HepG2 (cell line): ENCODE results near the gene LRIG1. TPM values are rescaled to one million over a fixed set of nuclear protein-coding genes. Genes with fewer than 3 reads are reported as not detected.

Source experiments
- ATAC-seq: fragments of 200-7000 bp; cut with Tn5 transposase; 3 replicates; pipeline ENCODE4 v1.9.1; 2020; ENCODE audit warnings: mild to moderate bottlenecking, moderate library complexity
- BruUV-seq: library from RNA; stranded (reverse); fragments of 400-500 nt; replicated peaks from 2 replicates; lab custom pipeline; 2021; lab: Mats Ljungman, UMichigan
- CTCF ChIA-PET: fragments of 300-600 bp; formaldehyde crosslinking; extraction: SDS; loops from one replicate; lab custom pipeline; 2021; ENCODE audit warnings: low total read pairs, inconsistent platforms, low intra/inter-chr PET ratio; lab: Yijun Ruan, JAX
- POLR2A ChIA-PET: fragments of 350-600 bp; sonication (Branson Sonifier 250); formaldehyde crosslinking; loops from one replicate; lab custom pipeline; 2020; ENCODE audit warnings: antibody characterized with exemption, inconsistent platforms; lab: Yijun Ruan, JAX
- DNase-seq: peaks from one replicate; pipeline ENCODE4 v3.0.0-alpha.2; 2015; ENCODE audit warnings: low spot score
- FAIRE-seq: peaks from 3 replicates; lab custom pipeline; 2011; peaks lifted over from hg19 to GRCh38; lab: Jason Lieb, UNC
- H2AFZ ChIP-seq: one replicate; pipeline ENCODE4 v1.6.1; 2011; ENCODE audit warnings: low read length, inconsistent platforms
- H3K27ac ChIP-seq: fragments of 300-600 bp; 3 replicates; pipeline ENCODE4 v1.8.0; 2011; ENCODE audit warnings: mixed run types, mild to moderate bottlenecking, mixed read lengths, low read length, inconsistent platforms; ENCODE audit not compliant: insufficient read depth; ENCODE audit errors: extremely low read length
- H3K27me3 ChIP-seq, 2 experiments: fragments of 200-600 bp in 1 of 2; 2 replicates in 1 of 2; 3 replicates in 1 of 2; pipeline versions ENCODE4 v1.6.0 to v1.8.0; 2011; ENCODE audit warnings: low read length in 2 of 2, mild to moderate bottlenecking in 2 of 2, moderate library complexity in 2 of 2, inconsistent platforms in 1 of 2; ENCODE audit not compliant: insufficient read depth in 2 of 2, control insufficient read depth in 1 of 2
- H3K36me3 ChIP-seq, 2 experiments: fragments of 200-600 bp in 1 of 2; replicated peaks in 1 of 2; 2 replicates in 1 of 2; 3 replicates in 1 of 2; pipeline versions ENCODE4 v1.5.1 to v1.8.0; 2011; ENCODE audit warnings: low read length in 2 of 2, inconsistent platforms in 1 of 2; ENCODE audit not compliant: insufficient read depth in 2 of 2, control insufficient read depth in 1 of 2
- H3K4me1 ChIP-seq: 2 replicates; pipeline ENCODE4 v1.5.1; 2012; ENCODE audit warnings: low read length, inconsistent platforms; ENCODE audit not compliant: insufficient read depth
- H3K4me2 ChIP-seq: 2 replicates; pipeline ENCODE4 v1.6.0; 2011; ENCODE audit warnings: low read depth, low read length, inconsistent platforms
- H3K4me3 ChIP-seq, 3 experiments: fragments of 200-600 bp in 1 of 3; sonication (generic), shearing (Covaris generic) in 1 of 3; replicated peaks in 1 of 3; 2 replicates each; pipeline ENCODE4 v1.5.1; 2011 to 2016; ENCODE audit warnings: low read length in 3 of 3, inconsistent platforms in 2 of 3, low read depth in 2 of 3, mild to moderate bottlenecking in 2 of 3, control low read depth in 1 of 3, mixed read lengths in 1 of 3; ENCODE audit not compliant: insufficient read depth in 1 of 3
- H3K79me2 ChIP-seq: one replicate; pipeline ENCODE4 v1.6.1; 2011; ENCODE audit warnings: low read length, inconsistent platforms; ENCODE audit not compliant: insufficient read depth
- H3K9ac ChIP-seq: 2 replicates; pipeline ENCODE4 v1.6.0; 2011; ENCODE audit warnings: mild to moderate bottlenecking, low read depth, low read length, inconsistent platforms; ENCODE audit not compliant: insufficient read depth
- H3K9me3 ChIP-seq: 2 replicates; pipeline ENCODE4 v1.5.1; 2012; ENCODE audit warnings: mild to moderate bottlenecking, low read length
- H4K20me1 ChIP-seq: 2 replicates; pipeline ENCODE4 v1.6.0; 2011; ENCODE audit warnings: inconsistent platforms, mild to moderate bottlenecking, low read length, moderate library complexity; ENCODE audit not compliant: insufficient read depth
- GMEB2 ChIP-seq: IDR thresholded peaks from 2 replicates; pipeline ENCODE4 v1.6.1; 2016; ENCODE audit warnings: missing biosample characterization, missing genetic modification reagents, low read depth
- KDM1A ChIP-seq: IDR thresholded peaks from 2 replicates; pipeline ENCODE4 v1.6.1; 2016; ENCODE audit warnings: missing compliant biosample characterization
- PLRG1 ChIP-seq: fragments of 450-650 bp; conservative IDR thresholded peaks from 2 replicates; pipeline ENCODE4 v1.6.1; 2016
- POGZ ChIP-seq: sonication (generic); formaldehyde crosslinking; IDR thresholded peaks from 2 replicates; pipeline ENCODE4 v1.4.0; 2020; ENCODE audit warnings: mild to moderate bottlenecking, missing genetic modification reagents
- TCF7L2 ChIP-seq: IDR thresholded peaks from 2 replicates; pipeline ENCODE4 v1.6.1; 2011; ENCODE audit warnings: mild to moderate bottlenecking, low read depth, low read length, moderate library complexity
- ZBTB33 ChIP-seq: sonication (generic); formaldehyde crosslinking; IDR thresholded peaks from 2 replicates; pipeline ENCODE4 v1.4.0; 2020; ENCODE audit warnings: missing genetic modification reagents
- ZBTB4 ChIP-seq: sonication (generic); formaldehyde crosslinking; IDR thresholded peaks from 2 replicates; pipeline ENCODE4 v1.4.0; 2020; ENCODE audit warnings: missing genetic modification reagents, mild to moderate bottlenecking, borderline replicate concordance
- ZFP91 ChIP-seq: sonication (generic); formaldehyde crosslinking; IDR thresholded peaks from 2 replicates; pipeline ENCODE4 v1.9.0; 2022; ENCODE audit warnings: missing genetic modification reagents, mild to moderate bottlenecking, borderline replicate concordance
- ZNF121 ChIP-seq: sonication (generic); formaldehyde crosslinking; IDR thresholded peaks from 2 replicates; pipeline ENCODE4 v1.5.0; 2020; ENCODE audit warnings: mild to moderate bottlenecking, missing genetic modification reagents
- ZNF687 ChIP-seq: sonication (generic); formaldehyde crosslinking; IDR thresholded peaks from 2 replicates; pipeline ENCODE4 v1.5.1; 2020; ENCODE audit warnings: mild to moderate bottlenecking, missing genetic modification reagents, moderate library complexity
- WGBS: methylation state at CpG from one replicate; pipeline ENCODE4 v1.1.6; 2017; ENCODE audit warnings: low lambda C conversion rate; 5-methylcytosine and 5-hydroxymethylcytosine counted together
- in situ Hi-C: cut with HindIII; loops from 2 replicates; pipeline ENCODE4 v1.10.0; 2017; ENCODE audit warnings: low pct_unique_long_range_greater_than_20kb; ENCODE audit not compliant: extremely low pct_ligation_motif_present
- intact Hi-C: fragments of 100-400 bp; cut with micrococcal nuclease; formaldehyde crosslinking; loops from one replicate; pipeline ENCODE4 v1.10.0; 2022; ENCODE audit not compliant: unreplicated experiment
- polyA plus RNA-seq, 8 experiments: library from polyadenylated mRNA; depleted of rRNA in 3 of 8; stranded (reverse) in 7 of 8; unstranded in 1 of 8; fragments of >200 nt; fragmentation: Illumina TruSeq in 4 of 8; extraction: Trizol in 4 of 8; gene quantifications; 2 replicates each; pipeline versions ENCODE4 v1.2.1 to v1.2.3, GENCODE V29; 2011 to 2016; ENCODE audit warnings: low read depth in 4 of 8, missing spikeins in 1 of 8, mixed read lengths in 1 of 8; ENCODE audit not compliant: insufficient read depth in 1 of 8
- total RNA-seq, 5 experiments: library from RNA; depleted of rRNA; stranded (reverse); fragments of >200 nt; fragmentation: Illumina TruSeq; extraction: Trizol; gene quantifications; 2 replicates each; pipeline ENCODE4 v1.2.3, GENCODE V29; 2016; ENCODE audit warnings: low read depth in 1 of 5

LRIG1 gene
- total and polyA plus RNA-seq, 2 of the 13 experiments (the other 11 are each of a cell fraction or from before 2014, with no cell fraction given): 17.8 to 24.8 TPM

DNA sequence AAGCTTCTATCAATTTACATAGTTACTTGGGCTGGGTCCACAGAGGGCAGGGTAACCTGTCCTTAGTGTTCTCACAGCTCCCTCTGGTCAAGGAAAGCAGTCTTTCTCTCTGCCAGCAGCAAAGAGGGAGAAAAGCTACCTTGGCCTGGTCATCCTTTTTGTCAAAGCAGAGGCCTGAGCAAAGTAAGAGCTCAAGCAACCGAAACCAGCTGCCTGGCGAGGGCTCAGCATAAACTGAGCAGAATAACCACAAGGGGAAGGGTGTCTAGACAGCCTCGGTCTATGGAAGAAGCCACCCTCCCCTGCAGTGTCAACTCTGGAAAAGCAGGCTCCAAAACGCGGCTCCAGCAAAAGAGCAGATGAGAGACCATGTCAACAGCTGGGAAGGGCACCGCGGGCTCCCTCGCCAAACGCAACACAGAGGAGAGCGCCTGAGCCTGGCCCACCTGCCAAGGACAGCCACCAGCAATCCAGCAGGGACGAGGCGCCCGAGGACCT, 17.4 kb downstream of the LRIG1 start:
- WGBS: 74% methylated on average over 5 of the region's 13 CpGs
- peaks cover 86% of the 10 kb centered on the region for H3K79me2 ChIP-seq
- FAIRE-seq: no peak
- peak overlapping the region; percentile 32 for H3K9ac ChIP-seq
- DNase-seq: no peak
- H3K9me3 ChIP-seq: no peaks in the 10 kb centered on the region
- no peak overlapping the region; a peak in 1 of 6 replicates for H3K4me3 ChIP-seq
- H3K36me3 ChIP-seq: no peaks in the 10 kb centered on the region
- CTCF ChIA-PET: no interaction called here
- H3K4me2 ChIP-seq: 0 out of 2 replicates have a peak overlapping the region, but pooled peaks have one; percentile 15
- peak overlapping the region; percentile 99 for H3K27ac ChIP-seq
- ATAC-seq: peak; percentile 7; the same call in 1 of the 3 replicates
- BruUV-seq: no TSS peak
- no peaks in the 10 kb centered on the region for H3K27me3 ChIP-seq
- POLR2A ChIA-PET: interaction anchor here (0.9 to 4.1 kb wide), 5 partner anchors 8 to 20 kb away, joined by 3 to 26 read pairs (median 7); no protein-coding TSS in a partner anchor
- H2AFZ ChIP-seq: no peak overlapping the region
- intact Hi-C loops (loop anchor here (5.0 kb wide), 1 partner anchor 76 kb away; no protein-coding TSS in a partner anchor), in situ Hi-C loops (no loop called here)
- peaks cover 90% of the 10 kb centered on the region for H3K4me1 ChIP-seq
- H4K20me1 ChIP-seq: no peaks in the 10 kb centered on the region
- peak; percentile 68 for TF ChIP-seq ZNF687
- no peak for TF ChIP-seq TCF7L2
- TF ChIP-seq ZFP91 (CRISPR knock-in tag): peak; percentile 34; the same call in 1 of the 2 replicates
- no peak for TF ChIP-seq GMEB2
- peak; percentile 33; the same call in 1 of the 2 replicates for TF ChIP-seq ZBTB4 (CRISPR knock-in tag)
- TF ChIP-seq ZBTB33 (CRISPR knock-in tag): peak; percentile 93
- TF ChIP-seq KDM1A: no peak
- TF ChIP-seq POGZ (CRISPR knock-in tag): 0 out of 2 replicates have a peak, but pooled peaks have one; percentile 33
- no peak for TF ChIP-seq PLRG1
- TF ChIP-seq ZNF121 (CRISPR knock-in tag): 0 out of 2 replicates have a peak, but pooled peaks have one; percentile 20
